CD4-positive, alpha-beta T cell treated with Interferon alpha-2 for 1 hour (primary cell): Measurements from ENCODE around the gene TLK1.
"Not testable (repeated sequence)": the region's sequence is repeated elsewhere in the genome, so short reads cannot be mapped to it uniquely, and the experiment has no call there.

Source experiments
- DNase-seq, 2 donors: peaks; one replicate each; pipeline ENCODE4 v3.0.0-alpha.2; 2020 to 2022

Gene TLK1

DNA sequence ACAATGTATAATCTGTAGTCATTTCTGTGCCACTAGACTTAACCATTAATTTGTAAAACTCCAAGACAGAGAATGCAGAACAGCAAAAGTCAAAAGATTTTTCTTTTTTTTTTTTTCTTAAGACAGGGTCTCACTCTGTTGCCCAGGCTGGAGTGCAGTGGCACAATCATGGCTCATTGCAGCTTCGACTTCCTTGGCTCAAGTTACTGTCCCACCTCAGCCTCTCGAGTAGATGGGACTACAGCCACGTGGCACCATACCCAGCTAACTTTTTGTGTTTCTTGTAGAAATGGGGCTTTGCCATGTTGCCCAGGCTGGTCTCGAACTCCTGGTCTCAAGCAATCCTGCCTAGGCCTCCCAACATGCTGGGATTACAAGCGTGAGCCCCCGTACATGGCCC, 80.1 kb downstream of the TLK1 start:
- DNase-seq = no peak

DNA sequence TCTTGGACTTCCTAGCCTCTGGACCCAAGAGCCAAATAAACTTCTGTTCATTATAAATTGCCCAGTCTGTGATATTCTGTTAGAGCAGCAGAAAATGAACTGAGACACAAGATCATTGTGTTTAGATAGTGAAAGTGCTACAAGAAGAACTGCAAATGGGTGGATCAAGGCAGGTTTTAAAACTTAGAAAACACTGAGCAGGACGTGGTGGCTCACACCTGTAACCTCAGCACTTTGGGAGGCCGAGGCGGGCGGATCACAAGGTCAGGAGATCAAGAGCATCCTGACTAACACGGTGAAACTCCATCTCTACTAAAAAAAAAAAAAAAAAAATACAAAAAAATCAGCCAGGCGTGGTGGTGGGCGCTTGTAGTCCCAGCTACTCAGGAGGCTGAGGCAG, 84.3 kb downstream of the TLK1 start:
- not testable (repeated sequence) for DNase-seq

DNA sequence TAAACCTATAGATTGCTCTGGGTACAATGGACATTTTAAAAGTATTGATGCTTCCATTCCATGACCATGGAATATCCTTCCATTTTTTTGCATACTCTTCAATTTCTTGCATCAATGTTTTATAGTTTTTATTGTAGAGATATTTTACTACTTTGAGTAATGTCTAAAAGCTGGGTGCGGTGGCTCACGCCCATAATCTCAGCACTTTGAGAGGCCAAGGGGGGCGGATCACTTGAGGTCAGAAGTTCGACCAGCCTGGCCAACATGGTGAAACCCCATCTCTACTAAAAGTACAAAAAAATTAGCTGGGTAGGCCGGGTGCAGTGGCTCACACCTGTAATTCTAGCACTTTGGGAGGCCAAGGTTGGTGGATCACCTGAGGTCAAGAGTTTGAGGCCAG, 88.5 kb downstream of the TLK1 start:
- no peak for DNase-seq

DNA sequence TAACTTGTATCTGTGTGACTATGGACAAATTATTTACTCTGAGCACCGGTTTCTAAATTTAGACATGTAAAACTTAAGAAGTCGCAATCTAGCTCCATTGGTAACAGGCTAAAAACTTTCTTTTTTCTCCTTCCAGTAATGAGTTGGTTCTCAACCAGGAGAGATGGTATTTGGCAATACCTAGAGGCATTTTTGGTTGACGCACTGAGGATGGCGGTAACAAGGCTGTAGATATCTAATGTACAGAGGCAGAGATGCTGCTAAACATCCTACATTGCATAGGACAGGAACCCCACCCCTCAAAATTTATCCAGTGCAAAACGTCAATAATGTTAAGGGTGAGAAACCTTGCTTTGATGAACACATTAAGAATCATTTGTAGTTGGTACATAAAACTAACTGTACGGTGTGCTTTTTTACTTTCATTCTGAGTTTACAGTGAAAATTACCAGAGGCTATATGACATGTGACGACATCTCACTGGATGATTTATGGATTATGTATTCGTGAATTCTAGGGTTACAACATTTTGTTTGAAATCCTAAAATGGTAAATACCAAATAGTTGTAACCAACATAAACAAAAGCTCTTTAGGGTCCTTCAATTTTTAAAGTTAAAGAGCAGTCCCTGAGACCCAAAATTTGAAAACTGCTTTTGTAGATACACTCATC, 91.3 kb downstream of the TLK1 start:
- no peak for DNase-seq

DNA sequence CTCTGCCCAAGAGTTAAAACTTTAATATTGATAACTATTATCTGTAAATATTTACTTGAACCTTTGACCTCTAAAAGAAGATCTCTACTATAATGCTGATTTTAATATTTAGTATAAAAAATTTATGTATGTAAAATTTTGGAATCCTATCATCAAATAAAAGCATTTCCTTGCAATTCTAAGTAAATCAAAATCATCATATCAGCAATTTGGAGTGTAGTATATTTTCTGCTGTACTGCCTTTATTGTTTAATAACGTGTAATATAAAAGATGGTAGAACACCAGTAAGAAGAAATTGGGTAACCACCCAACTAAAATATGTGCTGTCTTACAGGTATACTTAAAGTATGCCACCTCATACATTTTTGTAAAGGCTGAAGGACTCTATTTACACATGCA, 94.6 kb downstream of the TLK1 start:
- DNase-seq = no peak

DNA sequence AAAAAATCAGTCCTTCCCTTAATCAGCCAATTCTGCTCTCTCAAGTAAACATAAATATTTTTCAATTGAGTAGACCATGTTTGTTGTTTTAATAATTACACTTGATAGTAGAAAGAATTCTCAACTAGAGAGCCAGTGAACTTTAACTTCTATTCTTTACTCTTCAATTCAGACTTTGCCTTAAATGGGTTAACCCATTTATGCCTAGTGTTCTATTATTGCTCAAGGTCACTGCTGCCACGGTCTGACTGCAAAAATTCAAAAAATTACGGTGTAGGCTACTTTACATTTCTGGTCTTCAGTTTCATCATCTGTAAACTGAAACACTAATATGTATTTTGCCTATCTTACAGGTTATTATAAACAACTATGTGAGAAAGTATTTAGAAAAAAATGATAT, 103.1 kb downstream of the TLK1 start:
- DNase-seq = no peak

DNA sequence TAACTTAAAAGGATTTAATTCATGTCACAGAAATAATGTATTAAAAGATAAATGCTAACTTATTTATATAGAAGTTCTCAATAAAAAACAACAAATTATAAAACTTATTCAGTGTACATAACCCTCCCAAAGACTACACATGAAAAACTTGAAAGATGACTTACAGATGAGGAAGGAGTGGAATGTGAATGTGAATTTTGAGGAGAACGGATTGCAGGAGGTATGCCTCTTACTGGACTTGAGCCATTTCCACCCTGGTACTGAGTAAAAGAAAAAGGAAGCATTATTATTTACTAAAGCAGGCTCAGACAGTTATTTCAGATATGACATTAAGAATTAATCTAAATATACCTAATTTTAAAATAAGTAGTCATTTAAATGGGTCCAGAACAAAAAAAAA, 104.4 kb downstream of the TLK1 start:
- DNase-seq = no peak

DNA sequence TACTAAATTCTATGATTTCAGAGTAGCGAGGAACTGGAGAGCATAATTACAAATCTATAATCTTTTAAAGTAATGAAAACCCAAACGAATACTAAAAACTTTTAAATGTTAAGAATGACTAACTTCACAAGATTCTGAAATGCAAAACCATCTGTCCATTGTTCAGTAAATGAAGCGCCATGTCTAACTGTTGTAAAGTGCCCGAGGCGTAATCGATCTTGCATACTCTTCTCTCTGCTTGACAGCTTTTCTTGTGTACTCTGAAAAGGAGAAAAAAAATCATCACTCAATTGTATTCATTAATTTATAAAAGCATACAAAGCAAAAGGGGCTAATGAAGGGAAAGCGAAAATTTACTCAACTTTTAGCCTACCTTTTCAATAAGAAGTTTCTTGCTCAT, 111.0 kb downstream of the TLK1 start:
- no peak for DNase-seq

DNA sequence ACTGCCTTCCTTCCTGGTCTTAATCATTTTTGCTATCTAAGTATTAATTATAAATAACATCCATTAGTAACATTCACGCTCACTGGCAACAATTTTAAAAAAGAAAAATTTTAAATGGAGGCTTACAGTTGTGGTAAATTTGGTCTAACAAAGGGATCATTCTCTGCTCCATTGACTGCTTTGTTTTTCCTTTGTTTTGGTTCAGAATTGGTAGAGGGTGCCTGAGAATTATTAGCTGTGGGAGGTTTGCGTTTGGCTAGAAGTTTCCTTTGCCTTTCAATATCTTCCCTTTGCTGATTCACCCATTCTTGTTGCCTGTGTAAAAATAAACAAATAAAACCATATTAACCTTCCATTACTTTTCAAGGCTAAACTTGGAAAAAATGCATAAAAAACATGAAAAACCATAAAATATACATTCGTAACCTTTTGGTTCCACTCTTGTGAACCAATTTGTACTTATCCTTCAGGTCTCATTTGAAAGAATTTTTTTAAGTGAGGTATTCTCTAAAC, 114.6 kb downstream of the TLK1 start:
- DNase-seq = no peak

DNA sequence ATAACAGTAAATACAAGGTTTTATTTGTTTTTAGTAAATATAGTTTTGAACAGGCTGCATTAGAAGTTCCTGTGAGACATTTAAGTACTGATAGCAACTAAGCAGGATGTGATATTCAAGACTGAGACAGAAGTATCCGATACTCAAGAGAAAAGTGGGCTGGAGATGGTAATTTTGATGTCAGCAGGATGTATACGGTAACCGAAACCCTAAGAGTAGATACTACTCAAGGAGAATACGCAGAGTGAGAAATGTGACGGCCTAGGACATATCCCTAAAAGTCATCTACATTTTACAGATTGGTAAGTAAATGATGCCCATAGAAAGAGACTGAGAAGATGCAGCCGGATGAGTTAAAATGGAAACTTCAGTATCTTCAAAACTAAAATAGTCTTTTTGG, 116.3 kb downstream of the TLK1 start:
- DNase-seq = no peak

DNA sequence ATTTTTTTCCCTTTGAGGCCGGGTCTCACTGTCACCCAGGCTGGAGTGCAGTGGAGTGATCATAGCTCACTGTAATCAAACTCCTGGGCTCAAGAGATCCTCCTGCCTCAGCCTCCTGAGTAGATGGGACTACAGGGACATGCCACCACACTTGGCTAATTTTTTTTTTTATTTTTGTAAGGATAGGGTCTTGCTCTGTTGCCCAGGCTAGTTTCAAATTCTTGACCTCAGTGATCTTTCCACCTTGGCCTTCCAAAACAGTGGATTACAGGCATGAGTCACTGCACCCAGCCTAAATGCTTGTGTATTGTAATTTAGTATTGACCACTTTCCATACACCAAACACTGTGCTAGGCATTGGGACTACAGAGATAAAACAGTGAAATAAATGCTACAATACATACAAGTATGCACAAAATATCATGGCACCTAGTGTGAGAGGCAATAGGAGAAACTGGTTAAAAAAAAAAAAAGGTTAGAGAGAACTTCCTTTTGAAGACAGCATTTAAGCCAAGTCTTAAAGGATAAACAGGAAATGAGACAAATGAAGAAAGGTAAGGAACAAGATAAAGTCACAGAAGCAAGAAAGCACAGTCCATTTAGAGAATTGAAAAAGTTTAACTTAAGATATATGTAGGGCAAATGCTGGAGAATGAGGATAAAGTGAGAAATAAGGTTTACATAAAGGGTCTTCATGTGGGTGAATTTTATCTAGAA, 118.3 kb downstream of the TLK1 start:
- no peak for DNase-seq

DNA sequence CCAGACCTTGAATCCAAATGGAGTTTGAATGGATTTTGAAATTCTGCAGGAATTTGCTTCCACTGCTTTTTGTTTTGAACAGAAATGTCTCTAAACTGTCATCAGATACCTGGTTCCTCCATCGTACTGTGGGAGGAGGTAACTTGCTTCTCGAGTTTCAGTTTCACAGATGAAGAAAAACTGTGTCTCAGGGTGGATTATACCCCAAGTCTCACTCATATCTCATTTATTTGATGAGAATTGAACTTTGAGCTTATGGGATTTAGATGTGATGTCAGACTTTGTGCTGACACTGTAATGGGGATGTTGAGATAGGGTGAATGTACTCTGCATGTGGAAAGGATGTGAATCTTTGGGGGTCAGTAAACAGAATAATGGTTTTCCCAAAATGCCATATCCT, 124.2 kb downstream of the TLK1 start:
- DNase-seq = no peak

DNA sequence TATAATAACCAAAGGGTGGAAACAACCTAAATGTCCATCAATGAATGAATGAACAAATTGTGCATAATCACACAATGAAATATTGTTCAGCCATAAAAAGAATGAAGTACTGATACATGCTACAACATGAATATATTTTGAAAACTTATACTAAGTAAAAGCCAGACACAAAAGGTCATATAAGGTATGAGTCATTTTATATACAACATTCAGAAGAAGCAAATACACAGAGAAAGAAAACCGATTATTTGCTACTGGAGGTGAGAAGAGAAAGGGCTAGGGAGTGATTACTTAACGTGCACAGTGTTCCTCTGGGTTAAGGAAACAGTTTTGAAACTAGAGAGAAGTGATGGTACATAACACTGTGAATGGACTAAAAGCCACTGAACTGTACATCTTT, 126.4 kb downstream of the TLK1 start:
- DNase-seq = no peak

DNA sequence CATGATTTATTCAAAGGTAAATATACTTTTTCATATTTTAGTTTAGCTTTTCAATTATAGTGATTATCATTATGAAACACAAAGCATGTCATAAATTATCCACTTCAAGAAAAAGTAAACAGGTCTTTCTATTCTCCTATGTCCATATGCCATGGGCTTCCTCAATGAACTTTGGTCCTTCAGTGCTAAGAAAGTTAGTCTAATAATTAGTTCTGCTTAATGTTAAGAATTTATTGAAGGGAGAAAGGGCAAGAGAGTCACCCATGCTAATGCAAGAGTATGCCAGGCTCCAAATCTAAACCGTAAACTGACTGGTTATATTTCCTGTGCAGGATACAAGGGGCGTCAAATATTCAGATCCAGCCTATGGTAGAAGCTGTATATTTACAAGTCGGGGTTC, 135.5 kb downstream of the TLK1 start:
- no peak for DNase-seq

DNA sequence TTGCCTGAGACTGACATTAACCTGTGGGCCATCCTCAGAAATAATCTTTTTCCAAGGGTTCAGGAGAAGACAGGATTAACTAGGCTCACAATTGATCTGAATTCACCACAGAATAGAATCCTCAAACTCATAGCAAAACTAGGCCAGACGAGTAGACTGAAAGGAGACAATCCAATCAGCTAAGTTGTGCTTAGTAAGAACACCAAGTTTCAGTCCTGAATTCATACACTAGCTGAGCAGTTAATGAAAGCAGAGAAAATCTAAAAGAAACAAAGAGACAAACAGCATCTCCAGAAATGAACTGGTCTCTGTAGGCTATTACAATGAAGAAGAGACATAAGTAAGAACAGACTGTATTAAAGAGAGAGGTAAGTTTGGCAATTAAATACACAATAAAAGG, 142.2 kb downstream of the TLK1 start:
- DNase-seq = no peak

DNA sequence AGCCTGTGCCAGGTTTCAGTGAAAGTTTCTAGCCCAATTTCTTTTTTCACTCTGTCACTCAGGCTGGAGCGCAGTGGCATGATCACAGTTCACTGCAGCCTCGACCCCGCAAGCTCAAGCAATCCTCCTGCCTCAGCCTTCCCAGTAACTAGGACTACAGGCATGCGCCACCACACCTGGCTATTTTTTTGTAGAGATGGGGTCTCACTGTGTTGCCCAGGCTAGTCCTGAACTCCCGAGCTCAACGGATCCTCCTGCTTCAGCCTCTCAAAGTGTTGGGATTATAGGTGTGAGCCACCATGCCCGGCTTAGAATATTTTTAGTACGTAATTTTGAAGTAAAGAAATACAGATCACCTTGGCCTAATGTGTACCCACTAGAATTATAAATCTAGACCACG, 144.6 kb downstream of the TLK1 start:
- no peak for DNase-seq

DNA sequence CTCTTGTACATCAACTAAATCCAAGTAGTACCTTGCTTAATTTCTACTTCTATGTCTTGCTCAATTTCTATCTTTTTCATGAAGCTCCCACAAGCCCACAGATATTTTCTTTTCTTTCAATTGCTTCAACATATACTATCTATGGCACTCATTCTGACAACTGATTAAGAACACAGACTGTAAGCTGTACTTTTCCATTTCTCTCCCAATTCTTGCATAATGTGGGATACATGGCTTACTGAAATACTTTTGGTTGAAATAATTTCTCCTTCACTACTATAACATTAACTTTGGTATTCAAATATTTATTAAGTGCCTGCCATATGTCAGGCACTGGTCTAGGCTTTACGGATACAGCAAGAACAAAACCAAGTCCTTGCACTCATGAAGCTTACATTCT, 146.8 kb downstream of the TLK1 start:
- no peak for DNase-seq

DNA sequence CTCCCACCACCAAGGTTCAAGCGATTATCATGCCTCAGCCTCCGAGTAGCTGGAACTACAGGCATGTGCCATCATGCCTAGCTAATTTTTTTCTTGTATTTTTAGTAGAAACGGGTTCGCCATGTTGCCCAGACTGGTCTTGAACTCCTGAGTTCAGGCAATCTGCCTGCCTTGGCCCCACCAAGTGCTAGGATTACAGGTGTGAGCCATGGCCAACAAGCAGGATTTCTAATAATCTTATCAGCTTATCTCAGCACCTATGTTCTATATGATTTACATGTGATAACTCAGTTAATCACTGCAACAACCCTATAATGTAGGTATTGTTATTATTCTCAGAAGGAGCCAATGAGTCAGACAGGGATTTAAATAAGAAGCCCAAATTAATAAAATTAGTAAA, 151.3 kb downstream of the TLK1 start:
- no peak for DNase-seq

DNA sequence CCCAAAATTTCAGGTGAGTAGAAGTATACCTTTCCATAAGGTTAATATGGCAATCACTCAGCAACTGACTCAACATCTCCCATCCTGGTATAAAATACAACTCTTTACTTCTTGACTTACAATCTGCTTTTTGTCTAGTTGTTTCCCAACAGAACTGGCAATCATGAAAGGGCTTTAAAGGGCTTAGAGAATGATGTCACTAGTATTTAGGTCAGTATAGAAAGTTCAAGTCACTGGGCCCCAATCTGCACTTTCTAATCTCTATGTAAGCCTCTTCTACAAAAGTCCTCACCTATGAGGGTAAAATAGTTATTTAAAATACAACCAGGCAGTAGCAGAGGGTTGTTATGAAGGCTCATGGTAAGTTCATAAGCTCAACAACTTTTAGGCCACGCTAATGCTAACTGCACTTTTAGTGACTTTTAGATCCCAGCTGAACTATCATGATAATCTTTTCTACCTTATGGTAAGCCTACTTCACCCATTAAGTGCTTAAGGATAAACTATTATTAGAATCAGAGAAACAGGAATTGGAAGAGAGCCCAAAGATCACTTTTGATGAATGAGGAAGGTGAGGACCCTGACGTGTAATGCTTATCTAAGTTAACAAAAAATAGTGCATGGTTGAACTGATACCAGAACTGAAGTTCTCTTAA, 152.0 kb downstream of the TLK1 start:
- DNase-seq = no peak

DNA sequence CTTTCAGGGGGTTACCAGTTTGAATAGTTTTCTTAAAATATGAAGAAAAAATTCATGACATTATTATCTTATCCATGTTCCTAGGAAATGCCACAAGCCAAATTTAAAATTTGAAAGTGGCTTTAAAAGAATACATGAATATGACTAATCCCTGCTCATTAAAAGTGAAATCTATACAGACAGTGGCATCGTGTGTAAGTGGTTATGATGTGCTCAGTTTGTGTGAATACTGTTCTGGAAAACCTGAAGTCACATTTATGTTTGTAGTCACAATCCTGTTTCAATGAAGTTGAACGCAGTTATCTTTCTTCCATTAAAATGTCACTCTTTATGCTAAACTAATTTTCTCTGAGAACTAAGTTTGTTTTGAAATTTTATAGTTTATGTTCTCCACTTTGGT, 155.9 kb downstream of the TLK1 start:
- no peak for DNase-seq

DNA sequence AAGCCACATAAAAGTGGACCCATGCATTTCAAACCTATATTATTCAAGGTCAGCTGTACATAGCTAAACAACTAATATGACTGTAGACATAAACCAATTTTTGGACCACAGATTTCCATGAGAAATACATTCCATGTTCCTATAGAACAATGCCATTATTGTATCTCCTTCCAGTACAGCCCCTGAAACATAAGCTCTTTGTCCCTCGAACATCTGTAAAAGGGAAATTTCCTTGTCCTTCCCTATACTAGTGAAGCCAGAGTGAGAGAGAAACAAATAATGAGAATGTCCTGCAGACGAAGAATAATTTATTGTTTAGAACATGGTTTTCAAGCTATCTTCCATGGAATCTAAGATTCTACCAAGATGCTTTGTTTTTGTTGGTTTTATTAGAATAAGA, 156.3 kb downstream of the TLK1 start:
- DNase-seq = no peak

DNA sequence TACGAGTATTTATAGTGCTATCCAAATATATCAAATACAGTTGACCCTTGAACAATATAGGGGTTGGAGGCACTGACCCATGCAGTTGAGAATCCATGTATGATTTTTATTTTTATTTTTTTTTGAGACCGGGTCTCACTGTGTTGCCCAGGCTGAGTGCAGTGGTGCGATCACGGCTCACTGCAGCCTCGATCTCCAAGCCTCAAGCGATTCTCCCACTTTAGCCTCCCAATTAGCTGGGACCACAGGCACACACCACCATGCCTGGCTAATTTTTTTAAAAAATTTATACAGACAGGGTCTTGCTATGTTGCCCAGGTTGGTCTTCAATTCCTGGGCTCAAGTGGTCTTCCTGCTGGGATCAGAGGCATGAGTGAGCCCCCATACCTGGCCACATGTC, 161.0 kb downstream of the TLK1 start:
- no peak for DNase-seq

DNA sequence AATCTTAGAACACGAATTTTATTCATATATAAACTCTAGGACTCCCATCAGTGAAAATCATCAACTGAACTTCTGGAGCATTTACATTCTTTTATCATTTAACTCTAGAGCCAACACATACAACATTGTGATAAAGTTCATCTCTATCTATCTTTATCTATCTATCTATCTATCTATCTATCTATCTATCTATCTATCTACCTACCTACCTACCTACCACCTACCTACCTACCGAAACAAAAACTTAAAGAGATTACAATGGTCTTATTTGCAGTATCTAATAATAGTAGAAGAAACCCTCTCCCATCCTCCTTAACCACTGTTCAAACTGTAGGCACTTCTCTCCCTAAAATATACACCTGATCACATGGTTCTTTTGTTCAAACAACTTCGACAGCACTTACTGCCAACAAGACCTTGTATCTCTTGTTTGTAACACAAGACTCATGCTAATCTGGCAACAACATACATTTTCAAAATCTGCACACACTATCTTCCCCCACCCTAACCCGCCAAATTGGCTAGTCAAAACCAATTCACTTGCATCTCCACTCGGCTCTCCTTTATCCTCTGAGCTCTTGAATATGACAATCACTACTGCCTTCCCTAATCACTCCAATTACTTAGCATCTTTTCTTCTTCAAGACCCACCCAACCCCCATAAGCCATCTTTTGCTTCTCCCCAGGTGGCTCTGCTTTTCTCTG, 162.6 kb downstream of the TLK1 start:
- DNase-seq = no peak

DNA sequence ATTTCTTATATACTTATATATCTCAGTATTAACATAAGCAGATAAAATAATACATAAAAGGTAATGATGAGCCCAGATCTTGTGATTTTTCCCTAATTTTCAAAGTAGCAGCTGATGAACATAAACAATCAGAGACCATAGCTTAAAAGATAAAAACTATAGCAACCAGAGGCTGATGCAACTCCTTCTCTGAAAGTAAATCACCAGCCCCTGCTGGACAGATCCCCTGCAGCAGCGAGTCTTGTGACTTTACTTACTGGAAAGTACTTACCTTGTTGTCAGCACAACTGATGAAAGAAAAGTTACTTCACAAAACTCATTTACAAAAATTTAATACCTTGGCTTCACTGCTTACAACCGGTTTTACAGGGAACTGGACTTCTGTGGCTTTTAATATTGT, 164.4 kb downstream of the TLK1 start:
- DNase-seq = no peak
